GM18511 (cell line): Measurements from ENCODE around the gene PTPRO.
"Not testable (repeated sequence)": the region's sequence is repeated elsewhere in the genome, so short reads cannot be mapped to it uniquely, and the experiment has no call there.

ENCODE experiments used
- ATAC-seq: cut with Tn5 transposase; IDR thresholded peaks from one replicate; pipeline ENCODE4 v1.9.1; 2021; ENCODE audit warnings: mild to moderate bottlenecking, moderate library complexity; ENCODE audit not compliant: unreplicated experiment

PTPRO gene

GRCh38 chr12:15599266-15600037 is 277.1 kb downstream of the PTPRO start:
- no peak for ATAC-seq

GRCh38 chr12:15600223-15600935 is 278.1 kb downstream of the PTPRO start:
- no peak for ATAC-seq

DNA sequence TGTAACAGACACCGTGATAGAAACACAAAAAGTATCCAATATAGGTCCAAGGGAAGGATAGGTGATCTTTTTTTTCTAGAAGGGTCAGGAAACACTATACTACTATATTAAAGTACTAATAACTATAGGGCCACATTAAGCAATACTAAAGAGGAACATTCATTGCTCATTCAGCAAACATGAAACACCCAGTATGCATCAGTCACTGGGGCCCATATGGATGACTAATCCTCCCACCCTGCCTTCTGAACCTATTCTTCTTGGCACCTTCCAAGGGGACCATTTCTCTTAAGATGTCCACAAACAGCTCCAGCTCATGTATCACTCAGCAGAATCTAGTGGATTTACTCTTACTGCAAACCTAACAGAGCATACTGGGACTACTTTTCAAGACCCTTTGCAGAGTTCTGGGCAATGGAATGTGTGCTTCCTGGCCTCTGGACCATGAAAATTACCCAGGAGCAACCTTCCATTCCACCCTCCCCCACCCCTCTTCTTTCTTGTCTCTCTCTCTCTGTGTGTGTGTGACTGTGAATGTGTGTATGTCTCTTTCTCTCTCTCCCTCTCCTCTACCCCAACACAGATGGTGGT is 279.0 kb downstream of the PTPRO start:
- no peak for ATAC-seq

DNA sequence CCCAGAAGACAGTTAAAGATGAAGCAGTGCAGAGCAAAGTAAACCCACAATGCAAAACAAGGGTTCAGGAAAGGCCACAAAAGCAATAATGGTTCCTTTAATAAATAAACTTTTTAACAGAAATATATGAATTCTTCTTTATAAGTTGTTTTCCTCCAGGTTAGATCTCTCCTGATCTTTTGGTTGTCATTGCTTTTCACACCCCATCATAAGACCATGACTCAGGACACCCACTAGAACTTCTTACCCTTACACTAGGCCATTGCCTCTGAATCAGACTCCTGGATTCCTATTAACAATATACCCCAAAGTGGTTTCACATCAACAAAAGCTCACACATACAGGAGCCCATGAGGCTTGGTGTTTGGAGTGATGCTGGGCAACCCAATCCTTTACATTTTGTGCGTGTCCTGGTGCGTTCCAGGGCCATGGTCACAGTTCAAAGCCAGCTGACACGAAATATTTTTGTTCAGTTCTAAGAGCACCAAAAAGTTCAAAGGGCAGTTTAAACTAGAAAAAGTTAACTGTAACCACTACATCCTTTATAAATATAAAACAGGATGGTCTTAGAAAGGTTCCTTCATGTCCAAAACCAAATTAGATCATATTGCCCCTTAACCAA is 279.9 kb downstream of the PTPRO start:
- no peak for ATAC-seq

GRCh38 chr12:15603474-15604085 is 281.3 kb downstream of the PTPRO start:
- no peak for ATAC-seq

- no peak for ATAC-seq
These were observed 283.7 kb downstream of the PTPRO start for GRCh38 chr12:15605881-15606590.

- ATAC-seq = no peak
These were observed 286.1 kb downstream of the PTPRO start for GRCh38 chr12:15608406-15608805.

GRCh38 chr12:15608941-15609340 is 286.6 kb downstream of the PTPRO start:
- ATAC-seq = no peak

GRCh38 chr12:15613981-15614380 is 291.7 kb downstream of the PTPRO start:
- ATAC-seq = no peak

GRCh38 chr12:15616495-15616894 is 294.2 kb downstream of the PTPRO start:
- ATAC-seq = not testable (repeated sequence)

DNA sequence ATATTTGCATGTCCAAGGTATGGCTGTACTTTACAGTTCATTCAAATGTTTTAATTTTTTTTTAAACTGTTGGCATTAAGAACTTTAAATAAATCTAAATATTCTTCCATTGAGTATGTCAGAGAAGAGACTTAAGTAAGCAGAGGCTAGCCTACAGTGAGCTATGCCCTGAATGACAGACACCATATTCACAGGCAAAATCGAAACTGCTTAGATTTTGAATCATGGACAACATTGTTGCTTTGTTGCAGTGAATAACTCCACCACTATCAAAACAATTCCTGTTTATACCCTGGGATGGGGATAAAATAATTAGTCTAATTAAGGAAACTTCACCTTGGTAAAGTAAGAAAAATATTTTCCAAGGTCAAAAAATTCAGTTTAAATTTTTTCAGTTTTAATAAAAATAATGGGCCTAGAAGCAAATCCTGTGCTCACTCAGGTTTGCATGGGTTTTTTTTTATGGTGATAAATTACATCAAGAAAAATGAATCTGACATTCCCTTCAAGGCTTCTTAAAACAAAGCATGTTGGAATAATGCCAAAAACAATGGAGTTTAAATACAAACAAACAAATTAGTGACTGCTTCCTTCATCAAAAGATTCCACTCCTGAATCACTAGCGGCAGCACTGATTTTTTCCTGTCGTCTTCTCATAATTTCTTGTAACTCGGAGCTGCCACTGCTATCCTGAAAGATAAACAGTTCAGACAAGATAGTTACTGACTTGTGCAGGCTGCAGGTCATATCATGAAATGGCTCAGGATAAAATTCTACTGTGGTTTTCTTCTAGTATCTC is 298.6 kb downstream of the PTPRO start:
- ATAC-seq = no peak

DNA sequence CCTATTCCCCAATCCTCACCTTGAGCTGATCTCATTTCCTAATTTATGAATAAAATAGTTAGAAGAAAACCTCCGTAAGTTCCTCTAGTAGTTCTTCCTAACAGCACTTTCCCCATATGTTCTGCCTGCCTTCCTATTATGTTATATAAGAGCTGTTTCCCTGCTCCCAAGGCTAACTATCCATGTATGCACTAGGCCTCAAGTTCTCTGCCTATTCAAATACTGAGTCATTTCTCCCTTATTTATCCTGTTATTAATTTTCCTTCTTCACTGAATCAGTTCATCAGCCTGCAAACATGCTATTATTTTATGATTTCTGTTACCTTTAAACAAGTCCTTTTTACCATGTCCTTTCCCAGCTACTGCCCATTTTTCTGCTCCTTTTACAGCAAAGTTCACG is 302.8 kb downstream of the PTPRO start:
- ATAC-seq = no peak

- no peak for ATAC-seq
These were observed 306.0 kb downstream of the PTPRO start for GRCh38 chr12:15627995-15628945.

DNA sequence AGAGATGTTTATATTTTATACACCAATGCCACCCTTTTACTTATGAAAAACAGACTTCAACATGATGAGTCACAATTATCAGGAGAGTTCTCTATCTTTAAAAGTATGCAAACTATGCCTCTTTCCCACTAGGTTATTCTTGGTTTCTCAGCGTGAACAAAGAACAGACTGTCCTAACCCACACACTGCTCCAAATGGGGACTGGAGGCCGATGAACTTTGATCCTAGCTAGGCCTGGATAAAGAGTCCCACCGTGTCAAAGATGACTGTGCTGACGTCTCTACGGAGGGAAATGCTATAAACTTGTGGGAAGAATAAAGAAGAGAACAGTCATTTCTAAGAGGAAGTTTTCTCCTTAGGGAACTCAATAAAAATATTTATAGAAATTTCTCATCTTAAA is 306.8 kb downstream of the PTPRO start:
- ATAC-seq = peak; percentile 75

- no peak for ATAC-seq
These were observed 307.5 kb downstream of the PTPRO start for GRCh38 chr12:15629761-15630160.

GRCh38 chr12:15631007-15631715 is 308.9 kb downstream of the PTPRO start:
- no peak for ATAC-seq

DNA sequence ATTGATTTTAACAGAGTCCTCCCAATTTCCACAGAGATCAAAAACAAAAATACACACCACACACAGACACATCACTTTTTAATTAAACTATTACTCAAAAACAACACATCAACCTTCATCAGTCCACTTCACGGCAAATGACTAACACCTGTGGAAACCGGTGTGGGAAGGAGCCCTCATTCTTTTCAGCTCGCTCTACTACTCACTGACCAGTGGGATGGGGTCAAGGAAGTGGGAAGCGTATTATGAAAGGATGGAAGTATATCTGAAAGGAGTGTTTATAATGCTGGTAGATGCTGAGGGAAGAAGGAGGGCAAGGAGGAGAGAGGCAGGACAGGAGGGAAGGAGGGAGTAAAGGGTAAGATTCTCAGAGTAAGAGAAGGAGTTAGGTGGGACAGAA is 310.4 kb downstream of the PTPRO start:
- no peak for ATAC-seq

GRCh38 chr12:15633201-15633600 is 310.9 kb downstream of the PTPRO start:
- no peak for ATAC-seq
